Panc1 (cell line): Measurements from ENCODE around the gene OAF.

Source experiments
- CTCF ChIP-seq: fragments of 450-650 bp; IDR thresholded peaks from 2 replicates; pipeline ENCODE4 v1.5.1; 2017; ENCODE audit warnings: mild to moderate bottlenecking
- REST ChIP-seq, 2 experiments: IDR thresholded peaks; 2 replicates each; pipeline ENCODE4 v1.6.1; 2011 to 2012; ENCODE audit warnings: low read depth in 2 of 2, control low read depth in 1 of 2, low read length in 1 of 2, mild to moderate bottlenecking in 1 of 2, moderate library complexity in 1 of 2; ENCODE audit not compliant: insufficient read depth in 1 of 2

- TF ChIP-seq CTCF (no peak), REST (IDR thresholded peaks at IDR 0.05; ENCODE audit: insufficient read depth in 1 of 2, low read depth in 2 of 2, low read length in 1 of 2) (no peak)
Observed at GRCh38 chr11:120185706-120186455, 25.0 kb upstream of the OAF start.
